A549 (cell line): ENCODE results near the gene NLGN4Y. TPM values are rescaled to one million over a fixed set of nuclear protein-coding genes. Genes with fewer than 3 reads are reported as not detected.

ENCODE experiments used
- ATAC-seq, 2 experiments: fragments of 200-7000 bp in 1 of 2; fragments of >200 bp in 1 of 2; cut with Nextera tagmentation in 1 of 2; cut with Tn5 transposase in 1 of 2; 3 replicates each; pipeline versions ENCODE4 v1.8.0 to v1.9.1; 2018 to 2020; ENCODE audit warnings: mild to moderate bottlenecking in 1 of 2, moderate library complexity in 1 of 2
- CTCF ChIA-PET: fragments of 300-600 bp; sonication (Branson Sonifier 250); formaldehyde crosslinking; extraction: SDS; loops from one replicate; lab custom pipeline; 2021; ENCODE audit warnings: antibody characterized with exemption, inconsistent platforms; lab: Yijun Ruan, JAX
- POLR2A ChIA-PET: fragments of 350-600 bp; formaldehyde crosslinking; extraction: SDS; loops from one replicate; lab custom pipeline; 2021; ENCODE audit warnings: antibody characterized with exemption, inconsistent platforms; lab: Yijun Ruan, JAX
- DNase-seq, 2 experiments: peaks; one replicate each; pipeline versions ENCODE4 v3.0.0 to v3.0.0-alpha.2; 2011 to 2016; ENCODE audit warnings: low read depth in 1 of 2, low spot score in 1 of 2
- FAIRE-seq: peaks from 2 replicates; lab custom pipeline; 2011; peaks lifted over from hg19 to GRCh38; lab: Jason Lieb, UNC
- H3K27ac ChIP-seq, 2 experiments: fragments of >200 bp; sonication (Bioruptor Twin); formaldehyde crosslinking; 3 replicates each; pipeline ENCODE4 v1.5.1; 2016 to 2017
- H3K4me1 ChIP-seq: fragments of >200 bp; sonication (Bioruptor Twin); formaldehyde crosslinking; 3 replicates; pipeline ENCODE4 v1.6.1; 2016
- H3K4me2 ChIP-seq: fragments of >200 bp; sonication (Bioruptor Twin); formaldehyde crosslinking; 3 replicates; pipeline ENCODE4 v1.6.1; 2016
- H3K4me3 ChIP-seq: fragments of >200 bp; sonication (Bioruptor Twin); formaldehyde crosslinking; 3 replicates; pipeline ENCODE4 v1.5.1; 2016
- H3K9me3 ChIP-seq: fragments of >200 bp; sonication (Bioruptor Twin); formaldehyde crosslinking; 3 replicates; pipeline ENCODE4 v1.6.1; 2016
- CEBPB ChIP-seq, 2 experiments: fragments of >200 bp in 1 of 2; sonication (Bioruptor Twin) in 1 of 2; formaldehyde crosslinking in 1 of 2; IDR thresholded peaks; 2 replicates each; pipeline ENCODE4 v1.6.1; 2012 to 2016
- CHD4 ChIP-seq: fragments of 200-600 bp; sonication (generic); IDR thresholded peaks from 2 replicates; pipeline ENCODE4 v1.6.1; 2016; ENCODE audit warnings: antibody characterized with exemption, mild to moderate bottlenecking, borderline replicate concordance
- E2F6 ChIP-seq: IDR thresholded peaks from 2 replicates; pipeline ENCODE4 v1.6.1; 2012; ENCODE audit warnings: low read depth, borderline replicate concordance
- EHF ChIP-seq: fragments of 250-450 bp; sonication (Bioruptor Pico); IDR thresholded peaks from 2 replicates; pipeline ENCODE4 v1.5.0; 2020; ENCODE audit warnings: mild to moderate bottlenecking
- ELK1 ChIP-seq: fragments of 150-350 bp; IDR thresholded peaks from 2 replicates; pipeline ENCODE4 v1.6.1; 2014; ENCODE audit warnings: low read depth, mild to moderate bottlenecking, low read length
- ESRRA ChIP-seq: fragments of 150-350 bp; IDR thresholded peaks from 2 replicates; pipeline ENCODE4 v1.6.1; 2014; ENCODE audit warnings: mild to moderate bottlenecking, low read length, borderline replicate concordance
- FOSB ChIP-seq: fragments of 250-450 bp; sonication (Bioruptor Pico); IDR thresholded peaks from 2 replicates; pipeline ENCODE4 v1.5.0; 2020; ENCODE audit warnings: mild to moderate bottlenecking, moderate library complexity
- HMGXB4 ChIP-seq: fragments of 250-450 bp; sonication (Bioruptor Pico); IDR thresholded peaks from 2 replicates; pipeline ENCODE4 v1.5.0; 2021; ENCODE audit warnings: mild to moderate bottlenecking, moderate library complexity, borderline replicate concordance
- KDM1A ChIP-seq: fragments of 200-600 bp; sonication (generic); IDR thresholded peaks from 2 replicates; pipeline ENCODE4 v1.6.1; 2016; ENCODE audit warnings: low read depth, mild to moderate bottlenecking
- MAX ChIP-seq: IDR thresholded peaks from 2 replicates; pipeline ENCODE4 v1.6.1; 2012
- PBX3 ChIP-seq: IDR thresholded peaks from 2 replicates; pipeline ENCODE4 v1.6.1; 2012
- PHF8 ChIP-seq: fragments of 200-600 bp; sonication (generic); IDR thresholded peaks from 2 replicates; pipeline ENCODE4 v1.6.1; 2016; ENCODE audit warnings: low read depth, mild to moderate bottlenecking, antibody characterized with exemption, moderate library complexity, borderline replicate concordance
- RAD21 ChIP-seq, 2 experiments: fragments of >200 bp in 1 of 2; sonication (Bioruptor Twin) in 1 of 2; formaldehyde crosslinking in 1 of 2; IDR thresholded peaks in 1 of 2; conservative IDR thresholded peaks in 1 of 2; 2 replicates in 1 of 2; 3 replicates in 1 of 2; pipeline ENCODE4 v1.6.1; 2012 to 2018; ENCODE audit warnings: inconsistent platforms in 1 of 2
- REST ChIP-seq: fragments of 200-600 bp; sonication (generic); IDR thresholded peaks from 2 replicates; pipeline ENCODE4 v1.6.1; 2016; ENCODE audit warnings: antibody characterized with exemption, mild to moderate bottlenecking, moderate library complexity
- RFX5 ChIP-seq: fragments of 450-650 bp; IDR thresholded peaks from 2 replicates; pipeline ENCODE4 v1.7.1; 2014; ENCODE audit warnings: antibody characterized with exemption, mild to moderate bottlenecking, moderate library complexity
- RNF2 ChIP-seq: fragments of 200-600 bp; sonication (generic); IDR thresholded peaks from 2 replicates; pipeline ENCODE4 v1.6.1; 2016; ENCODE audit warnings: low read depth, mild to moderate bottlenecking, antibody characterized with exemption, moderate library complexity, borderline replicate concordance
- SMC3 ChIP-seq: fragments of >200 bp; sonication (Bioruptor Twin); formaldehyde crosslinking; IDR thresholded peaks from 3 replicates; pipeline ENCODE4 v1.6.1; 2018; ENCODE audit warnings: inconsistent platforms
- TP53 ChIP-seq: fragments of 250-450 bp; sonication (Bioruptor Pico); IDR thresholded peaks from 2 replicates; pipeline ENCODE4 v1.5.0; 2021; ENCODE audit warnings: mild to moderate bottlenecking, moderate library complexity
- ZFP36 ChIP-seq: fragments of 450-650 bp; IDR thresholded peaks from 2 replicates; pipeline ENCODE4 v1.6.1; 2014; ENCODE audit warnings: borderline replicate concordance; ENCODE audit not compliant: partially characterized antibody
- ZNF302 ChIP-seq: fragments of 250-450 bp; sonication (Bioruptor Pico); IDR thresholded peaks from 2 replicates; pipeline ENCODE4 v1.9.0; 2021; ENCODE audit warnings: inconsistent platforms, mild to moderate bottlenecking, moderate library complexity
- WGBS: methylation state at CpG from one replicate; pipeline ENCODE4 v1.1.6; 2017; ENCODE audit errors: missing lambda C conversion rate; 5-methylcytosine and 5-hydroxymethylcytosine counted together
- polyA plus RNA-seq, 4 experiments: library from polyadenylated mRNA; depleted of rRNA in 3 of 4; stranded (reverse); fragments of >200 nt; fragmentation: RNase III in 1 of 4; extraction: RNeasy Plus Mini Kit Qiagen cat#74134 plus additional on column Dnase treatment in 1 of 4; gene quantifications; 2 replicates in 3 of 4; 3 replicates in 1 of 4; pipeline ENCODE4 v1.2.3, GENCODE V29; 2011 to 2017

Gene NLGN4Y
- polyA plus RNA-seq, 2 of the 4 experiments (the other 2 are of a cell fraction) = 4.1 to 12.8 TPM

GRCh38 chrY:14490226-14490625, 34.1 kb upstream of the NLGN4Y start (continued):
- no peak for TF ChIP-seq PBX3
- TF ChIP-seq, all 56 proteins: peak for 0

GRCh38 chrY:14498071-14498470, 26.3 kb upstream of the NLGN4Y start:
- ChIA-PET POLR2A (no interaction called here), CTCF (no interaction called here)
- H3K4me2 ChIP-seq = no peak overlapping the region
- no peak for TF ChIP-seq KDM1A
- no peak for TF ChIP-seq PBX3
- no peak for TF ChIP-seq FOSB (CRISPR knock-in tag)
- no peak for TF ChIP-seq RNF2
- no peak for TF ChIP-seq ESRRA
- no peak for TF ChIP-seq ZFP36
- no peak for TF ChIP-seq CHD4
- TF ChIP-seq EHF (CRISPR knock-in tag) = no peak
- no peak for TF ChIP-seq REST
- no peak for TF ChIP-seq RFX5
- TF ChIP-seq HMGXB4 (CRISPR knock-in tag) = no peak
- TF ChIP-seq ZNF302 (CRISPR knock-in tag) = no peak
- TF ChIP-seq CEBPB (IDR thresholded peaks at IDR 0.05) = no peak
- no peak for TF ChIP-seq TP53 (CRISPR knock-in tag)
- no peak for TF ChIP-seq SMC3
- TF ChIP-seq PHF8 = no peak
- no peak for TF ChIP-seq MAX
- no peak for TF ChIP-seq ELK1
- TF ChIP-seq RAD21 (conservative IDR thresholded peaks at IDR 0.05 in 1 of 2, IDR thresholded peaks at IDR 0.05 in 1 of 2) = no peak
- no peak for TF ChIP-seq E2F6
- DNase-seq (no peak), FAIRE-seq (no peak), ATAC-seq (no peak)
- no peak overlapping the region for H3K27ac ChIP-seq
- H3K4me3 ChIP-seq = no peak overlapping the region
- 24% methylated on average over 2 of the region's 2 CpGs for WGBS
- H3K9me3 ChIP-seq = no peaks in the 10 kb centered on the region
- H3K4me1 ChIP-seq = no peaks in the 10 kb centered on the region
